ENCODE data around the gene CENPB. TPM values are rescaled to one million over a fixed set of nuclear protein-coding genes. Genes with fewer than 3 reads are reported as not detected.

The CENPB gene
- polyA plus RNA-seq, 3 donors from 2014 or later: 1.0 to 1.7 (median 1.1) TPM

- Mint-ChIP-seq H3K4me3 (peak overlapping the region in 3 of 5 donors; percentile 54 to 67 (median 60)), H3K27me3 (ENCODE audit: low read depth in 3 of 3) (peaks cover 1 to 4% (median 2%) of the 10 kb centered on the region in 3 donors), H3K36me3 (peaks cover 0 to 6% (median 3%) of the 10 kb centered on the region in 3 donors), H3K4me1 (peaks cover 9 to 11% of the 10 kb centered on the region in 2 donors), H3K9me3 (no peaks in the 10 kb centered on the region), H3K27ac (no peak overlapping the region)
- DNase-seq: peak; percentile 7 to 46 (median 41)
Measured at GRCh38 chr20:3751675-3752385, 34.7 kb downstream of the CENPB start.

- H3K4me1 Mint-ChIP-seq: peaks cover 9 to 11% of the 10 kb centered on the region in 2 donors
- no peaks in the 10 kb centered on the region for H3K9me3 Mint-ChIP-seq
Measured at GRCh38 chr20:3751305-3751674, 35.2 kb downstream of the CENPB start.

GRCh38 chr20:3749689-3750531 is 36.6 kb downstream of the CENPB start:
- H3K27ac Mint-ChIP-seq: no peak overlapping the region
- peaks cover 1 to 4% (median 2%) of the 10 kb centered on the region in 3 donors for H3K27me3 Mint-ChIP-seq (ENCODE audit: low read depth in 3 of 3)
- H3K36me3 Mint-ChIP-seq: peaks cover 0 to 3% (median 0%) of the 10 kb centered on the region in 3 donors
- DNase-seq: peak; percentile 14 to 17 (median 15)
- peaks cover 15 to 17% of the 10 kb centered on the region in 2 donors for H3K4me1 Mint-ChIP-seq
- no peak overlapping the region for H3K4me3 Mint-ChIP-seq
- no peaks in the 10 kb centered on the region for H3K9me3 Mint-ChIP-seq

More at GRCh38 chr20:3751305-3751674, 35.2 kb downstream of the CENPB start:
- H3K4me3 Mint-ChIP-seq: peak overlapping the region in 3 of 5 donors; percentile 4 to 39 (median 13)
- peaks cover 1 to 4% (median 2%) of the 10 kb centered on the region in 3 donors for H3K27me3 Mint-ChIP-seq (ENCODE audit: low read depth in 3 of 3)
- H3K36me3 Mint-ChIP-seq: peaks cover 0 to 3% (median 0%) of the 10 kb centered on the region in 3 donors
- DNase-seq: no peak
- no peak overlapping the region for H3K27ac Mint-ChIP-seq

- Mint-ChIP-seq H3K4me3 (no peak overlapping the region), H3K9me3 (no peaks in the 10 kb centered on the region), H3K27ac (no peak overlapping the region), H3K27me3 (ENCODE audit: low read depth in 3 of 3) (peaks cover 1 to 6% (median 6%) of the 10 kb centered on the region in 3 donors), H3K36me3 (no peaks in the 10 kb centered on the region), H3K4me1 (peaks cover 18 to 24% of the 10 kb centered on the region in 2 donors)
- no peak for DNase-seq
Measured at GRCh38 chr20:3749087-3749688, 37.4 kb downstream of the CENPB start.

GRCh38 chr20:3748073-3748472 is 38.5 kb downstream of the CENPB start:
- Mint-ChIP-seq H3K27ac (no peak overlapping the region), H3K9me3 (no peaks in the 10 kb centered on the region), H3K27me3 (ENCODE audit: low read depth in 3 of 3) (peaks cover 1 to 8% (median 4%) of the 10 kb centered on the region in 3 donors), H3K4me1 (peaks cover 18 to 26% of the 10 kb centered on the region in 2 donors), H3K36me3 (no peaks in the 10 kb centered on the region), H3K4me3 (no peak overlapping the region)
- DNase-seq: no peak

- no peak for DNase-seq
- H3K4me3 Mint-ChIP-seq: no peak overlapping the region
- no peak overlapping the region for H3K27ac Mint-ChIP-seq
- peaks cover 1 to 8% (median 2%) of the 10 kb centered on the region in 3 donors for H3K27me3 Mint-ChIP-seq (ENCODE audit: low read depth in 3 of 3)
- H3K9me3 Mint-ChIP-seq: no peaks in the 10 kb centered on the region
- H3K4me1 Mint-ChIP-seq: peaks cover 17 to 24% of the 10 kb centered on the region in 2 donors
- no peaks in the 10 kb centered on the region for H3K36me3 Mint-ChIP-seq
Measured at GRCh38 chr20:3747471-3747870, 39.1 kb downstream of the CENPB start.

GRCh38 chr20:3745686-3746173 is 40.8 kb downstream of the CENPB start:
- peaks cover 10 to 16% of the 10 kb centered on the region in 2 donors for H3K4me1 Mint-ChIP-seq
- H3K27ac Mint-ChIP-seq: no peak overlapping the region
- H3K36me3 Mint-ChIP-seq: no peaks in the 10 kb centered on the region
- DNase-seq: no peak
- peaks cover 1 to 8% (median 2%) of the 10 kb centered on the region in 3 donors for H3K27me3 Mint-ChIP-seq (ENCODE audit: low read depth in 3 of 3)
- peak overlapping the region in 1 of 5 donors; percentile 21 for H3K4me3 Mint-ChIP-seq
- H3K9me3 Mint-ChIP-seq: no peaks in the 10 kb centered on the region

GRCh38 chr20:3744806-3745685 is 41.5 kb downstream of the CENPB start:
- Mint-ChIP-seq H3K36me3 (no peaks in the 10 kb centered on the region), H3K9me3 (no peaks in the 10 kb centered on the region), H3K4me3 (peak overlapping the region; percentile 61 to 82 (median 72)), H3K4me1 (peaks cover 9 to 14% of the 10 kb centered on the region in 2 donors), H3K27me3 (ENCODE audit: low read depth in 3 of 3) (peaks cover 1 to 8% (median 2%) of the 10 kb centered on the region in 3 donors), H3K27ac (peak overlapping the region in 2 of 6 donors; percentile 16 to 40)
- DNase-seq: peak; percentile 66 to 73 (median 73)

- Mint-ChIP-seq H3K27ac (no peak overlapping the region), H3K4me3 (peak overlapping the region in 4 of 5 donors; percentile 33 to 72 (median 62)), H3K27me3 (ENCODE audit: low read depth in 3 of 3) (peaks cover 1 to 8% (median 2%) of the 10 kb centered on the region in 3 donors), H3K36me3 (no peaks in the 10 kb centered on the region), H3K9me3 (no peaks in the 10 kb centered on the region), H3K4me1 (peaks cover 9 to 14% of the 10 kb centered on the region in 2 donors)
- DNase-seq: no peak
Measured at GRCh38 chr20:3744037-3744436, 42.5 kb downstream of the CENPB start.

GRCh38 chr20:3743251-3743650 is 43.3 kb downstream of the CENPB start:
- H3K4me1 Mint-ChIP-seq: peaks cover 9 to 14% of the 10 kb centered on the region in 2 donors
- H3K4me3 Mint-ChIP-seq: no peak overlapping the region
- H3K9me3 Mint-ChIP-seq: no peaks in the 10 kb centered on the region
- H3K36me3 Mint-ChIP-seq: no peaks in the 10 kb centered on the region
- no peak for DNase-seq
- H3K27me3 Mint-ChIP-seq (ENCODE audit: low read depth in 3 of 3): peaks cover 2 to 8% (median 2%) of the 10 kb centered on the region in 3 donors
- no peak overlapping the region for H3K27ac Mint-ChIP-seq

- Mint-ChIP-seq H3K4me3 (no peak overlapping the region), H3K9me3 (no peaks in the 10 kb centered on the region), H3K27me3 (ENCODE audit: low read depth in 3 of 3) (peaks cover 3 to 9% (median 4%) of the 10 kb centered on the region in 3 donors), H3K36me3 (no peaks in the 10 kb centered on the region), H3K27ac (no peak overlapping the region), H3K4me1 (peaks cover 9 to 14% of the 10 kb centered on the region in 2 donors)
- no peak for DNase-seq
Measured at GRCh38 chr20:3741836-3742458, 44.6 kb downstream of the CENPB start.

- peaks cover 3 to 9% (median 4%) of the 10 kb centered on the region in 3 donors for H3K27me3 Mint-ChIP-seq (ENCODE audit: low read depth in 3 of 3)
- H3K9me3 Mint-ChIP-seq: no peaks in the 10 kb centered on the region
- H3K36me3 Mint-ChIP-seq: no peaks in the 10 kb centered on the region
- H3K4me3 Mint-ChIP-seq: no peak overlapping the region
- no peak overlapping the region for H3K27ac Mint-ChIP-seq
- peaks cover 9 to 14% of the 10 kb centered on the region in 2 donors for H3K4me1 Mint-ChIP-seq
- no peak for DNase-seq
Measured at GRCh38 chr20:3740615-3741301, 45.8 kb downstream of the CENPB start.
